ENCODE measurements around the gene MGRN1.

Gene MGRN1

DNA sequence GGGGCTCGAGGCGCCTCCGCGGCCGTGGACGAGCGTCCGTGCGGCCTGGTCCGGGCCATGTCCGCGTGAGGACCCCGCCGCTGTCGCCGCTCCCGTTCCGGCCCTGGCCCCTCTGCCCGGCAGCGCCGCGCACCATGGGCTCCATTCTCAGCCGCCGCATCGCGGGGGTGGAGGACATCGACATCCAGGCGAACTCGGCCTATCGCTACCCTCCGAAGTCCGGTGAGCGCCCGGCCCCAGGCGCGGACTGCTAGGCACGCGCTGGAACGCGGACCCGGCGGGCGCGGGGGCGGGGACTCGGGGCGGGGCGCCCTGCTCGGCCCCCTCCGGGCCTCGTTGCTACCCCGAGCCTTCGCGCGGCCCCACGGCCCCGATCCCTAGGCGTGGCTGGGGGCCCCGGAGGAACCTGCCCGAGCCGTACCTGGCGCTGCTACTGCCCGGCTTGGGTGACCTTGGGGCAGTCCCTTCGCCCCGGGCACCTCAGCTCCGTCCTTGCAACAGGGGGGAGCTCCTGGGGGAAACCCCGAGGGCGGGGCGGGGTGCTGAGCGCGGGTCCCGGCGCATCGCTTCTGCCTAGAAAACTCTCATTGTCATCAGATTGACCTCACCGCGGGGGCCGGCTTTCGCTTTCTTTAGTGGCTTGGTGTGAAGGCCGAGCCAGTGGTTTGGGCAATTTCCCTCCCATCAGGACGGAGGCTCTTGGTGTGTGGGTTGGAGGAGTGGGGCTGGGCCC lies 367 bp downstream of the MGRN1 start:
- DNase-seq (ENCODE audit: low spot score), result peak; percentile 27

DNA sequence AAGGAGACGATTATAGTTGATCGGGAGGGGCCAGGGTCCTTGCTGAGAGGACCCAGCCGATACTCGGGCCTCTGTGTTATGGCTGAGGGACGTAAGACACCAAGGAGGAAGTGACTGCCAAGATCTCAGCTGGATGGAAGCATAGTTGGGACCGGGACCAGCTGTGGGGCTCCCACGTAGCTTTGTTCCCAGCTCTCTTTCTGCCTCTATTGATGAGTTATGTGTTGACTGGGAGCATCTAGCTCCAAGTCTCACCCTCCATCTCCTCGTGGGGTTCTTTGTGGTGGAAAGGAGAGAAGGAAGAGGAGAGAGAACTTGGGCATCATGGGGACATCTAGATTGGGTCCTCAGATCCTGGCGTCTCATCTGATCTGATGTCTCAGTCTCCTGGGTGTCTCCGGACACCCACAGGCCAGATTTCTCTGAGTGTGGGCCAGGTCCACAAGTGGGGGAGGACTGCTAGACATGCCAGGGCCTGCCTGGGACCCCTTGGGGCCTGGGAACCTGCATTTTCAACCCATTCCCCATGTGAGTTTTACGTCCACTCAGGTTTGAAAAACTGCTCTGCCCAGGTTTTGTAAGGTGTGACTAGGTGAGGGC lies 1.0 kb downstream of the MGRN1 start:
- no peak for DNase-seq (ENCODE audit: low spot score)

DNA sequence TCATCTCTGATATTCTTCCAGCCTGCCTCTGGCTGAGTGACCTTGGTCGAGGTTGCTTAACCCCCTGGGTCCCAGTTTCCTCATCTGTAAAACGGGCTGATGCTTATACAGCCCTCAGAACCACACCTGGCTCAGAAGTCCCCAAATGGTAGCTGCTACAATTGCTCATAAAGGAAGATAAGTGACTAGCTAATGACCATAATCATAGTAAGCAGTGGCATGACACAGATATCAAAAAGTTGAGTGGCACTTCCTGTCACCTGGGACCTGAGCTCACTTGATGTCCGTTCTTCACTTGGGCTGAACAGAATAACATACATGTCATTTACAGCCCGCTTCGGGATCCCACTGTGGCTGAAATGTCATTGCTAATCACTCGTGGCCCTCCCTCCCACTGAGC lies 1.8 kb downstream of the MGRN1 start:
- no peak for DNase-seq (ENCODE audit: low spot score)

DNA sequence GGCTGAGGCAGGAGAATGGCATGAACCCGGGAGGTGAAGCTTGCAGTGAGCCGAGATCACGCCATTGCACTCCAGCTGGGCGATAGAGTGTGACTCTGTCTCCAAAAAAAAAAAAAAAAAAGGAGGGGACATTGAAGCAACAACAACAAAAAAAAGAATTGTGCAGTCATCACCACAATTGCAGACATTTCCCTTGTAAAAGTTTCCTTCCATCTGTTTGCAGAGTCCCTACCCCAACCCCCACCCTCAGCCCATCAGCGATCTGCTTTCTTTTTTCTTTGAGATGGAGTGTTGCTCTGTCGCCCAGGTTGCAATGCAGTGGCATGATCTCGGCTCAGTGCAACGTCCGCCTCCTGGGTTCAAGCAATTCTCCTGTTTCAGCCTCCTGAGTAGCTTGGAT lies 3.7 kb downstream of the MGRN1 start:
- no peak for DNase-seq (ENCODE audit: low spot score)

DNA sequence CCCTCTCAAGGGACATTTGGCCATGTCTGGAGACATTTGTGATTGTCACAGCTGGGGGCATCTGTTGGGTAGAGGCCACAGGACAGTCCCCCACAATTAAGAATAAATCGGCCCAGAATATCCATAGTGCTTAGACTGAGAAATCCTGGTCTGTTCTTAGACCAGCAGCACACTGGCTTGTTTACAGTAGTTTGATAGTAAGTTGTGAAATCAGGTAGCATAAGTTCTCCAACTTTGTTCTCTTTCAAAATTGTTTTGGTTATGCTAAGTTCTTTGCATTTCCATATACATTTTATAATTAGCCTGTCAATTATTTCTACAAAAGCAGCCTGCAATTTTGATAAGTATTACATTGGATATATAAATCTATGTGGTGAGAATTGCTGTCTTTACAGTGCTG lies 6.8 kb downstream of the MGRN1 start:
- no peak for DNase-seq (ENCODE audit: low spot score)

DNA sequence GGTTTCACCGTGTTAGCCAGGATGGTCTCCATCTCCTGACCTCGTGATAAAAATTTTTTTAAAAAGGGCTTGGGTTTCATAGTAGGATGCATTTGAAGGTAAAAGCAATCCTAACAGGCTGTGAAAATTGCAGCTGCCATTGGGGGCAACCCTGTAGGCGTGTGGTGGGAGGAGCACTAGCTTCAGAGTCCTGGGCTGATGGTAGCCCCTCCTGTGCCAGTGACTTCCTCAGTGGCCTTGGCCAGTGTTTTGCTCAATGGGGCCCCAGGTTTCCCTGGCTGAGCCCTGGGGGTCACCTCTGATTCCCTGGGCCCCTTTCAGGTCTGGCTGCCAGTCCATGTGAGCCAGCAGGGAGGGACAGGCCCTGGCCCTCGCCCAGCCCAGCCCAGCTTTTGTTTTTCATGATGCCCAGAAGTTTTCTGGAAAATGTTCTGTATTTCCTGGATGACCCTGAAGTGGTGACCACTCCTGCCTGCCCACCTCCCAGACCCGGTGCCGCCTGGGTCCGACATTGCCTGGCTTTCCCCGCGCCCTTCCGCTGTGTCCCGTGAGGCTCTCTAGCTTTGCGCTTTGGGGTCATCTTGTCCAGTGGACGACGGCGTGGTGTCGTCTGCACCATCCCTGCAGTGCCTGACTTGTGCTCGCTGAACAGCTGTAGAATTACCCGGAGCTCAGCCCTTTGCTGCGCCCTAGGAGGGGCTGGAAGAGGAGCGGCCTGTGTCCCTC lies 9.4 kb downstream of the MGRN1 start:
- no peak for DNase-seq (ENCODE audit: low spot score)

DNA sequence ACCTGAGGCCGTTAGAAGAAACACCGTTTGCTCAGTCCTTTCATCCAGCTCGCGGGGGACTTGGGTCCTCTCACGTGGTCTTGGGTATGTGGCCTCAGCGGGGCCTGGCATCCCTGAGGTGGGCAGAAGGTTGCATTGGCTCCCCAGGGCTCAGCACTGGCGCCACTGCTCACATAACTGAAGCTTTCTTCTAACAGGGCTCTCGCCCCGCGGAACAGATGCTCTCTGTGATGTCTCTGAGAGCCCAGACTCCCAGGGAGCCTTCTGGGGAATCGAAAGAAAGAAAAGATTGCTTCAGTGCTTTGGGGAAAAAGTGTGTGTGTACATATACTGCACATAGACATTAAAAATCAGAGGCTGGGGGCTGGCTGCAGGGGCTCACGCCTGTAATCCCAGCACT lies 10.1 kb downstream of the MGRN1 start:
- DNase-seq (ENCODE audit: low spot score), result no peak

DNA sequence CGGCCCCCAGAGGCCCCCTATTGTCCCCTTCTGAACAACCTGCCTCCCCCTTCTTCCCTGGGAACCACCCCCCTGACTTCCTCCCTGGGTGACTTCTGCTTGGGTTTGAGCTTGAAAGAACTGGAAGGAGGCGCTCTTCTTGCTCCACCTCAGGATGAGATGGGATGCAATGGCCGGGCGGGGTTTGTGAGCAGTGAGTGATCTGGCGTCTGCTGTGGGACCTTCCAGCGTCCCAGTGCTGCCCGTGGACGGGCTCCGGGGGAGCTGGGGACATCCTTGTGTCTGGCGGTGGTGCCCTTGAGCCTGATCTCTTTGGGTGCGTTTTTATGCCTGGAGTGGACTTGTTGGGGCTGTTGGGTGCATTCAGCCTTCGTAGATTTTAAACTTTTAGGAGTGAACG lies 11.6 kb downstream of the MGRN1 start:
- DNase-seq (ENCODE audit: low spot score), result no peak

DNA sequence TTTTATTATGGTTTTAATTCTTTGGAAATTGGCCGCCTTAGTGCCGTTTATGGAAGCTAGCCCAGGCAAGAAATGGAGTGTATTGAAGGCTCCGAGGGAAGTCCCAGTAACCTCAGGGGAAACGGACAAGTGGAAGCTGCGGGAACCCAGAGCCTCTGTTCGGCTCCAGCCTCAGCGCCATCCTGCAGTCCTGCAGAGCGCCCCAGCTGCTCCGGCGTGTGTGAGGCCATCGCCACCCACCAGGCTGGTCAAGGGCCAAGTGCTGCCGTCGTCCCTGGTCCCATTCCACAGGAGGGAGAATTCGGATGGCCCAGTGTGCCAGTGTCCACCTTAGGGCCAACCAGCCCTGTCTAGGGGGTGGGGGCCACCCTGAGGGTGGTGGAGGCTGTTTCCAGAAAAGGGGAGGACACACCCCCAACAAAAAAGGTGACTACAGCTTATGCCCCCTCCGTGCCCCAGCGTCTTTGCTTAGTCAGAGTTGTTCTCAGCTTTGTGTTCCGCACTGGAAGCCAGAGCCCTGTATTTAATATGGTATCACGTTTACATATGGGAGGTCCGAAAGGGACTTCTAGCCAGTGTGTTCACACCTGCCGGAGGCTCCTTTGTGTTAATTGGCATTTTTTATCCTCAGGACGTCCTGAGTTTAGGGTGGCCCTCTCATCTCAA lies 13.0 kb downstream of the MGRN1 start:
- DNase-seq (ENCODE audit: low spot score), result no peak

DNA sequence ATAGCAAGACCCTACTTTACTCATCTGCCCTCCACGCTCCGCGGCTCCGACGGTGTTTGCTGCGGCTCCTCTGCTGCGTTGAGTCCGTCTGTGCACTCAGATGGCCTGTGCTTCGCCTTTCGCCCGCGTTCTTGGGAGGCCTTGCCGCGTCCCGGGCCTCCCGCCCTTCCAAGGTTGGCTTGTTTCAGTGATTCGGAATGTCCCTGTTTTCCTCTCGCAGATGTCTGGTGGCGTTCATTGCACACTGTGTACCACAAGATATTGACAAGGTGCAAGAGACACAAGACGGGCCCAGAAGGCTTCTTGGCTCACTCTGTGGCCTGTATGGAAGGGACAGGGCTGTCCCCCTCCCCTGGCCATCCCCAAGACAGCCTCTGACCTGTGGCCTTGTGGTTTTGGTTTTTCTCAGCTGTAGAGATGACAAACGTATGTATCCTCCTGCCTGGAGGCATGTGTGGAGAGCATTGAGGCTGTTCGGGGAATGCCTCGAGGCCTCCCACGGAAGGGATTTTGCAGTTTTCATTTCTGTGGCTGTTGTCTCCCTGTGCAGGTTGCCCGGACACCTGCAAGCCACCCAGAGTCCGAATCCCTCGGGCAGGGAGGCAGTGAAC lies 15.4 kb downstream of the MGRN1 start:
- DNase-seq (ENCODE audit: low spot score), result no peak

DNA sequence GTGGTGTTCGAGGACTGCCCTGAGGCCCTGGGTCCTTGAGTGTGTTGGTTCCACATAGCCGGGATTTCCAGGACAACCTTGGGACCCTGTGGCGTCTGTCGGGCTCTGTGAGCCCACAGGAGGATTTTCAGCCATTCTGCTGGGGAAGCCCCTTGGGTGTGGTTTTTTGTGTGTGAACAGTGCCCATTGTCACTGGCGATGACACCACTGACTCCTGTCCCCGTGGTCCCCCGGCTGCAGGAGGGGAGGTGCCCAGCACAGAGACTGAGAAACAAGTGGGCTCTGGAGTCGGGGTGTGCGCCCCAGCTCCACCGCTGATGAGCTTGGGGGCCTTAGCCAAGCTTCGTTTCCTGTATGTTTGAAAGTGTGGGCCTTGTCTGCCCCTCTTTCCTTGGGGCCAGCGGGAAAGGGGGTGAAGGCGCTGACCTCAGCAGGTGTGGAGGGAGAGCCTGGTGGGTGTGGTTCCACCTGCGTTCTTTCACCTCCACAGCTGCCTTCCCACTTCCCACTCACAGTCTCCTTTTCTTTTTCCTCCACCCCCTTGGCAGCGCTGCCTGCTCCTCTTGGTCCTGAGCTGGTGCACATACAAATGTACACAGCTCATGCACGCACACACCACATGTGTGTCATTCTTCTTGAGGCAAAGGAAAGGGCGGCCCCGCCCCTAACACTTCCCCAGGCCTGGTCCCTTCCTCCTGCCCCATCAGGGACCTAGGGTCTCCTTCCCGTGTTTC lies 16.1 kb downstream of the MGRN1 start:
- no peak for DNase-seq (ENCODE audit: low spot score)

DNA sequence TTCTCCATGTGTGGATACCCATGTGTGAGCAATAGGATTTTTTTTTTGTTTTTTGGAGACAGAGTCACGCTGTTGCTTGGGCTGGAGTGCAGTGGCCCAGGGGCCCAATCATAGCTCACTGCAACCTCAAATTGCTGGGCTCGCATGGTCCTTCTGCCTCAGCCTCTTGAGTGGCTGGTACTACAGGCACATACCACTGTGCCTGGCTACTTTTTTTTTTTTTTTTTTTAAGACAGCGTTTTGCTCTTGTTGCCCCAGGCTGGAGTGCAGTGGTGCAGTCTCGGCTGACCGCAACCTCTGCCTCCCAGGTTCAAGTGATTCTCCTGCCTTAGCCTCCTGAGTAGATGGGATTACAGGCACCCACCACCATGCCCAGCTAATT lies 16.7 kb downstream of the MGRN1 start:
- no peak for DNase-seq (ENCODE audit: low spot score)

DNA sequence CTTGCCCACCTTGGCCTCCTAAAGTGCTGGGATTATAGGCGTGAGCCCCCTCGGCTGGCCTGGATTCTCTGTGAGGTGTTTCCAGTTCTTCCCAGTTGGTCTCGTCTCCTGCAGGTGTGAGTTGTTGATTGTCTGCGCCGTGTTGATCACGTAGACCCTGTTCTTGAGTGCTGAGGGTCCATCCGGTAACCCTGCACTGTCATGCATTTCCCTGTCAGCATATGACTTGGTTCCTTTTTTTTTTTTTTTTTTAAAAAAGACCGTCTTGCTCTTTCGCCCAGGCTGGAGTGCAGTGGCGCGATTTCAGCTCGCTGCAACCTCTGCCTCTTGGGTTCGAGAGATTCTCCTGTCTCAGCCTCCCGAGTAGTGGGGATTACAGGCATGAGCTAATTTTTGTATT lies 17.3 kb downstream of the MGRN1 start:
- DNase-seq (ENCODE audit: low spot score), result no peak

DNA sequence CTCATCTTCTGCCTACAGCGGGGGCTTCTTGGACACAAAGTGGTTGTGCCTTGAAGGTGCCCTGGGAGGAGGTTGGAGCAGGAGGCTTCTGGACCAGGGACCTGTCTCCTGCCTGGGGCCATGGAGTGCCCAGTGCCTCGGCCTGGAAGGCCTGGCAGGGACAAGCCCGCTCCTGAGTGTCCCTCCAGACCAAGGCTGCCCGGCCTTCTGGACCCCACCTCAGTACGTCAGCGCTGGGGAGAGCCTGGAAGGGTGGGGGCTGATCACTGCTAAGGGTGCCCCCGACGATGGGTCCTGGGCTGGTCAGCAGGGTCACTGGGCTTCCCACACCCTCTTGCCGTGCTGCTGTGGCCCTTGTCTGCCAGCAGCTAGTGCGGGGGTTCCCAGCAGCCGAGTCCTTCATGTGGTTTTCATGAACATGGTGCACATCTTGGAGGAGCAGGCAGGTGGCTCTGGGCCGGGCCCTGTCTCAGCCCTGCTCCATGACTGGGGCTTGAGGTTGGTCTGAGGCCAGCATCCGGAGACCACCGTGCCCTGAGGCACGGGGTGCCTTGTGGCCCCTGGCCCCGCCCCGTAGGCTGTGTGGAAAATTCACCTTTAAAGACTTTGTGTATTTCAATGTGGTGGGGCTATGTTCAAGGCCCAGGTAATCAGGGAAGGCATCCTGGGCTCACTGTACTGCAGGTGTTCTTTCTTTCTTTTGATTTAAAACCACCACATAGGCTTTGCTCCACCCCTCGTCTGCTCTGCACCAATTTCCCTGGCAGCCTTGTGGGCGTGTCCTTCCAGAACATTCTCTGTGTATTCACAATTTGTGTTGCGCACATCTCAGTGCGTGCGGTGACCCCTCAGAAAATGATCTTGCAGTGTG lies 22.4 kb downstream of the MGRN1 start:
- DNase-seq (ENCODE audit: low spot score), result no peak

DNA sequence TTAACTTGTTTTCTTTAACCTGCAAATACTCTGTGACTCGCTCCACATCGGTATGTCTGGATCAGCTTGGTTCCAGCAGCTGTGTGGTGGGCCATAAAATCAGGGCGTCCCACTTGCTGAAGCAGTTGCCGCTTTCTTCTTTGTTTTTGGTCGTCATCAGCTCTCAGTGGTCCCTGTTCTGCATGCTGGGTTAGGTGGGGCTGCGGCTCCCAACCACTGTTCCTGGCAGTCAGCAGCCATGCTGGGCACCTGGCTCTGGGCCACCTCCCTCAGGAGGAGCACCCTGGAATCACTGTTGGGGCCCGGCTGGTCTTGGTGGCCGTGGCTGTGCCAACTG lies 23.0 kb downstream of the MGRN1 start:
- no peak for DNase-seq (ENCODE audit: low spot score)

DNA sequence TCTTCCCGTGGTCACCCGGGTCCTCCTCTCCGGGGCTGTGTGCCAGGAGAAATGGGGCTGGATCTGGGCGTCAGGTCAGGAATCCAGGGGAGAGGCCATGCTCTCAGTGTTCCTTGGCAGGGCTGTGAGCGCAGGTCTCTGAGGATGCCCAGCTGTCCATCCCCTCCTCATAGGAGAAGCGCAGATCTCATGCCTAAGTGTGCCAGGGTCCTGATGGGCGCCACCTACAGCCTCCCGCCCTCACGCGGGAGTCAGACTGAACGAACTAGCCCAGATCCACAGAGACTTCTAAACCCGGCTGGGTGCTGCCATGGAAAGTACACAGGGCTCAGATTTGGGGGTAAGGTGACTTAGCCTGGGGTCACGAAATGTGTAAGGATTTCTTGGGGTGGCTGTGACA lies 24.3 kb downstream of the MGRN1 start:
- DNase-seq (ENCODE audit: low spot score), result no peak

DNA sequence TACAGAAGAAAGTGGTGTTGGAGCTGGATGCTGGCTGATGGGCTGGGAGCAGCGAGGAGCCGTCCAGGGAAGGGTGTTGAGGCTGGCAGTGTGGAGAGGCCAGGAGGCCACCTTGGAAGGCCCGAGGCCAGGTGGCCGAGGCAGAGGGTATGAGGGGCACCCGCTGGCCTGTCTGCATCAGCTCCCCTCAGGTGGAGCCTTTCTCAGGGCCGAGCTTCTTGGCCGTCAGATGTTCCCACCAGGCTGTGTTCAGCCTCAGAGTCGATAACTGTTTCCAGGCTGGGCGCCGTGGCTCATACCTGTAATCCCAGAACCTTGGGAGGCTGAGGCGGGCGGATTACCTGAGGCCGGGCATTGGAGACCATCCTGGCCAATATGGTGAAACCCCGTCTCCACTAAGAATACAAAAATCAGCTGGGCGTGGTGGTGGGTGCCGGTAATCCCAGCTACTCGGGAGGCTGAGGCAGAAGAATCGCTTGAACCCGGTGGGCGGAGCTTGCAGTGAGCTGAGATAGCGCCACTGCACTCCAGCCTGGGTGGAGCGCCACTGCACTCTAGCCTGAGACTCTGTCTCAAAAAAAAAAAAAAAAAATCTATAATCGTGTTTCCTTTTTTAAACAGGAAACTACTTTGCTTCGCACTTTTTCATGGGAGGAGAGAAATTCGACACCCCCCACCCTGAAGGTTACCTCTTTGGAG lies 25.3 kb downstream of the MGRN1 start:
- no peak for DNase-seq (ENCODE audit: low spot score)

DNA sequence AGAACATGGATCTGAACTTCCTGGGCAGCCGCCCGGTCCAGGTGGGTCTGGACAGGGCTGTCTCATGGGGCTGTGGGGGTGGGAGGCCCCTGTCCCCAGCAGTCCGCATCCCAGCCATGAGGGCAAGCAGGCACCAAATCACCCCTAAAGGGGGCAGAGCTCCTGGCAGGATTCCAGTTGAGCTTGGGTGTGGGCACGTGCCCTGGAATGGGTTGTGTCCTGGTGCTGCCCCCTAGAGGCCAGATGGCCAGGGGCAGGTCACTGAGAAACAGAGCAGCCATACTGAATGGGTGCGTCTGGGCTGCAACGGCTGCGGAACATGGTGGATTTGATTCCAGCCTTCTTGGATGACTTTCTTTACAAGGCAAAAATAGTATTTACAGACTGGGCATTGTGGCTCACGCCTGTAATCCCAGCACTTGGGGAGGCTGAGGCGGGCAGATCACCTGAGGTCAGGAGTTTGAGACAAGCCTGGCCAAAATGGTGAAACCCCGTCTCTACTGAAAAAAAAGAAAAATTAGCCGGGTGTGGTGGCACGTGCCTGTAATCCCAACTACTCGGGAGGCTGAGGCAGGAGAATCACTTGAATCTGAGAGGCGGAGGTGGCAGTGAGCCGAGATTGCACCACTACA lies 25.9 kb downstream of the MGRN1 start:
- peak; percentile 57 for DNase-seq (ENCODE audit: low spot score)

DNA sequence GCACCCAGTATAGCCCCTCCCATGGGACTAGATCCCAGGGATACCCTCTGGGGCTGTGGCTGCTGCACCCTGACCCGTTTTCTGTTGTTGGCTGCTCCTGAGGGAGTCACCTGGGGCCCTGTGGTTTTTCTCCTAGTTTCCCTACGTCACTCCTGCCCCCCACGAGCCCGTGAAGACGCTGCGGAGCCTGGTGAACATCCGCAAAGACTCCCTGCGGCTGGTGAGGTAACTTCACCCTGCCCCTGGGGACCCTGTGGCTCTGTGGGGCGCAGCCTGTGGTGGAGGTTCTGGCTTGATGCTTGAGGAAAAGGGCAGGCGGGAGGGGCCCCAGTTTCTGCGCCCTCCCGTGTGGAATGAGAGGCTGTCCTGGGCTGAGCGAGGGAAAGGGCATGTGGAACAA lies 27.2 kb downstream of the MGRN1 start:
- no peak for DNase-seq (ENCODE audit: low spot score)

DNA sequence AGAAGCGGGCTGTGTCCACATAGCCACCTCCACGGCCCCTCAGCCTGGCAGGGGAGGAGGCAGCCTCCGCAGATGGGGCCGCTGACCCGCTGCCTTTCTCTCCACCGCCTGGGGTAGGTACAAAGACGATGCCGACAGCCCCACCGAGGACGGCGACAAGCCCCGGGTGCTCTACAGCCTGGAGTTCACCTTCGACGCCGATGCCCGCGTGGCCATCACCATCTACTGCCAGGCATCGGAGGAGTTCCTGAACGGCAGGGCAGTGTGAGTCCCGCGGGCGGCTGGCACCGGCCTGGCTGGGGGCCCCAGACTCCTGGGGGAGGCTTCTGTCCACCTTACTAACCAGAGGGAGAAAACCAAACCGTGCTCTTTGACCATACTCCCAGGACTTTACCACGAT lies 27.9 kb downstream of the MGRN1 start:
- DNase-seq (ENCODE audit: low spot score), result no peak

Measured in SW480 (cell line).